HL-60 (cell line): ENCODE results near the gene FBLN7.

Experiments
- DNase-seq, 2 experiments: peaks; one replicate each; pipeline ENCODE4 v3.0.0-alpha.2; 2010 to 2020; ENCODE audit warnings: low read depth in 1 of 2, low spot score in 1 of 2
- H3K27ac ChIP-seq: fragments of 250-450 bp; sonication (Bioruptor Pico); replicated peaks from 2 replicates; pipeline ENCODE4 v1.5.1; 2020; ENCODE audit warnings: mild to moderate bottlenecking, moderate library complexity
- H3K27me3 ChIP-seq: fragments of 250-450 bp; sonication (Bioruptor Pico); 2 replicates; pipeline ENCODE4 v1.5.1; 2021; ENCODE audit warnings: mild to moderate bottlenecking, moderate library complexity; ENCODE audit not compliant: insufficient read depth, poor library complexity, severe bottlenecking
- H3K4me3 ChIP-seq: replicated peaks from 2 replicates; pipeline ENCODE4 v1.5.1; 2011; ENCODE audit warnings: mild to moderate bottlenecking, control low read depth, low read length; ENCODE audit not compliant: insufficient read depth
- CTCF ChIP-seq: IDR thresholded peaks from one replicate; pipeline ENCODE4 v1.5.1; 2011; ENCODE audit warnings: low read length, control low read depth, inconsistent platforms; ENCODE audit not compliant: insufficient read depth
- GABPA ChIP-seq: IDR thresholded peaks from 2 replicates; pipeline ENCODE4 v1.6.1; 2012; ENCODE audit warnings: low read depth
- POLR2AphosphoS5 ChIP-seq: IDR thresholded peaks from 2 replicates; pipeline ENCODE4 v1.6.1; 2012; ENCODE audit warnings: low read depth
- REST ChIP-seq: IDR thresholded peaks from 2 replicates; pipeline ENCODE4 v1.6.1; 2012; ENCODE audit warnings: low read depth; ENCODE audit not compliant: insufficient replicate concordance
- SPI1 ChIP-seq: IDR thresholded peaks from 2 replicates; pipeline ENCODE4 v1.6.1; 2012; ENCODE audit warnings: low read depth, mild to moderate bottlenecking, borderline replicate concordance

Gene FBLN7

GRCh38 chr2:112154246-112155117 is 16.3 kb downstream of the FBLN7 start:
- TF ChIP-seq POLR2AphosphoS5 (no peak), CTCF (no peak), REST (no peak), SPI1 (no peak)
- no peak overlapping the region for H3K27ac ChIP-seq
- H3K4me3 ChIP-seq = no peak overlapping the region
- H3K27me3 ChIP-seq = no peaks in the 10 kb centered on the region
- no peak for DNase-seq

GRCh38 chr2:112155331-112156151 is 17.4 kb downstream of the FBLN7 start:
- peak in 1 of 2 experiments; percentile 32 for DNase-seq
- no peak overlapping the region for H3K4me3 ChIP-seq
- H3K27ac ChIP-seq = no peak overlapping the region
- TF ChIP-seq GABPA = peak; percentile 65
- no peak for TF ChIP-seq CTCF
- H3K27me3 ChIP-seq = no peaks in the 10 kb centered on the region

GRCh38 chr2:112156152-112156986 is 18.2 kb downstream of the FBLN7 start:
- Histone ChIP-seq H3K27ac (no peak overlapping the region), H3K27me3 (no peaks in the 10 kb centered on the region), H3K4me3 (no peak overlapping the region)
- TF ChIP-seq POLR2AphosphoS5 = no peak
- no peak for TF ChIP-seq GABPA
- no peak for TF ChIP-seq SPI1
- no peak for TF ChIP-seq CTCF
- TF ChIP-seq REST = no peak
- no peak for DNase-seq
